HG02981 (cell line): ENCODE results near the gene MCEE.
"Not testable (repeated sequence)": the region's sequence is repeated elsewhere in the genome, so short reads cannot be mapped to it uniquely, and the experiment has no call there.

Experiments used
- ATAC-seq: cut with Tn5 transposase; IDR thresholded peaks from one replicate; pipeline ENCODE4 v1.9.1; 2021; ENCODE audit warnings: mild to moderate bottlenecking, moderate library complexity; ENCODE audit not compliant: unreplicated experiment

Gene MCEE

DNA sequence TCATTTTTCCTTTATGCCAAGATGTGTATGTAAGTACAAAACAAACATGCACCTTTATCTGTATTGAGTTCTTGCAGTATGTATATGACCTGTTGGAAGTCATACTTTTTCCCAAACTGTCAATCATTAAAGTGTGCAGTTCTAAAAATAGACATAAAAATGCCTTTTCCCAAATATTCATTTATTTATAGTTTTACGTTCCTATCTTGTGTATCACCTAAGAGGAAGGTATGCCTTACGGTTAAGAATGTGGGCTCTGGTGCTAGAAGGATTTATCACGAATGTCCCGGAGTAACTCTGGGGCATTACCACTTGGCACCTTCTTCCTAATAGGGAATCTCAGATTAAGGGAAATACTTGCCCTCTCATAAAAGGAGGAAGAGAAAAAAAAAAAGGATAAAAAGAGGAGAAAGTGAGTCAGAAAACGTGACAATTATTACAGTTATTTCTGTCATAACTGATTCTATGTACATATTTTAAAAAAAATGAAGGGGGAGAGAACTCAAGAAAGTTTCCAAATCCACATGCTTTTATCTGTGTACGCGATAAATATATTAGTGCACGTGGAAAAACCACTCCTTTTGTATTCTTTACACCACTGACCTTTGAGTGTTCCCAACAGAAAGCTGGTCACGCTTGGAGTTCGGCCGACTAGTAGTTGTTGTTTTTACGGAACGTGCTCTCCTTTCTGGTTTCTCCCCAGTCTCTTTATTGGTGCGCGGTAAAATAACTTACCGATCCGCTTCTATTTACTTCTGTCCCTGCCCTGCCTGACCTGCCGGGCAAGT lies 721 bp downstream of the MCEE start:
- ATAC-seq, result no peak

- no peak for ATAC-seq
Measured at GRCh38 chr2:71126957-71127356, 3.1 kb downstream of the MCEE start.

- ATAC-seq, result no peak
Measured at GRCh38 chr2:71125506-71126294, 4.3 kb downstream of the MCEE start.

- no peak for ATAC-seq
Measured at GRCh38 chr2:71122387-71123298, 7.4 kb downstream of the MCEE start.

GRCh38 chr2:71121479-71121878 lies 8.6 kb downstream of the MCEE start:
- ATAC-seq, result no peak

GRCh38 chr2:71120195-71120594 lies 9.8 kb downstream of the MCEE start:
- ATAC-seq, result no peak

- no peak for ATAC-seq
Measured at GRCh38 chr2:71117063-71117462, 13.0 kb downstream of the MCEE start.

GRCh38 chr2:71113843-71114242 lies 16.2 kb downstream of the MCEE start:
- ATAC-seq, result no peak

GRCh38 chr2:71108091-71108490 lies 21.9 kb downstream of the MCEE start:
- ATAC-seq, result no peak

DNA sequence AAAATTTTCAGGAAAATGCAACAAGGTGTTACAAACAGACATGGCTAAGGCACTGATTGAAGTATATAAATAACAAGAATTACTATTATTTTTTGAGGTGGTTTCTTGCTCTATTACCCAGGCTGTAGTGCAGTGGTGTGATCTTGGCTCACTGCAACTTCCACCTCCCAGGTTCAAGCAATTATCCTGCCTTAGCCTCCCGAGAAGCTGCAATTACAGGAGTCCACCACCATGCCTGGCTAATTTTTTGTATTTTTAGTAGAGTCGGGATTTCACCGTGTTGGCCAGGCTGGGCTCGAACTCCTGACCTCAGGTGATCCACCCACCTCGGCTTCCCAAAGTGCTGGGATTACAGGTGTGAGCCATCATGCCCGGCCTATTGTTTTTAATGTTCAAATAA lies 23.6 kb downstream of the MCEE start:
- ATAC-seq, result not testable (repeated sequence)

- ATAC-seq, result no peak
Measured at GRCh38 chr2:71103809-71104208, 26.2 kb downstream of the MCEE start.

- ATAC-seq, result no peak
Measured at GRCh38 chr2:71102981-71103681, 26.9 kb downstream of the MCEE start.

DNA sequence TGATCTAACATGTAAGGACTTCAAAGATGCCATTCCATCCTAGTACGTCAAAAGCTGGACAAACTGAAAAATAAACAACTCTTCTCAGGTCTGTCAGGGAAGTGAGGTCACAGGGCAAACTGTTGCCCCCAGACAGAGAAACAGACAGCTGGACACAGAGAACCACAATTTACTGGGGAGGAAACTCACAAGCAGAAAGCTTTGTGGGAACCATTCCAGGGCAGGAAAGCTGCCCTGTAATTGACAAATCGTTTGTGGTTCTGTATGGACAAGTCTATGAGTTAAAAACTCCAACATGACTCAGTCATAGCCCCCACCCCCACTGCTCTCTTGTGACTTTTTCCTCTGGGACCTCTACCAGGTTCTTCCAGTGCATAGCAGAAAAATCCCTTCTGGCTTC lies 28.4 kb downstream of the MCEE start:
- ATAC-seq, result no peak

DNA sequence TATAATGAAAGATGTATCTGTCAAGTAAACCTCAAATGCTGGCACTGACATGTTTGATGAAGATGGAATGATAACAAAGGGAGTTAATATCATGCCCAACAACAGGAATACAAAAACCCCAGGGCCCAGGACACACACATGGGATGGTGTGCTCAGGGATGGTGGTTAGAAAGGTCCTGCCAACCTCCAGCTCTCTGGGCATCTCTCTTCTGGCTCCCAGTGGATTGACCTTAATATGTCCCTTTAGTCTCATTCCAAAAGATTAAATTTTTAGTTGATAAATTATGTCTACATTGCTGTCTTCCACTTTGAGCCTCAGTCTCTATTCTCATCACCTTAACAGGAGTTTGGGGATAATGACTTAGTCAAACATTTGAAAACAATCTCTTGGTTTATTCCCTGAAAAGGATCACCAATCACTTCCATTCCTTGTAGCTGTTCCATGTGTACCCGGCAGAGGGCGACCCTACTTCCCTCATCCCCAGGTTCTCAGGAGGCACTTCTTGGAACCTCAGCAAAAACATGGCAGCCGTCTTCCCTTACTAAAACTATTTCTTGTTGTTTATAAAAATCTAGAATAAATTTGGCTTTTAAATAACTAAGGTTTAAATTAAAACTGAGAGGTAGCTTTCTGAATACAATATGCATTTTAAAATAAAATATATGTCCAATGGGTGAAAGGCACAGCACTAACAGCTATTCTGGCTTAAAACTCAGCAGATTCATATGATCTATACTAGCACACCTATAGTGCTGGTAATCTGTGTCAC lies 29.6 kb downstream of the MCEE start:
- ATAC-seq, result no peak

GRCh38 chr2:71092491-71093260 lies 37.4 kb downstream of the MCEE start:
- ATAC-seq, result not testable (repeated sequence)

DNA sequence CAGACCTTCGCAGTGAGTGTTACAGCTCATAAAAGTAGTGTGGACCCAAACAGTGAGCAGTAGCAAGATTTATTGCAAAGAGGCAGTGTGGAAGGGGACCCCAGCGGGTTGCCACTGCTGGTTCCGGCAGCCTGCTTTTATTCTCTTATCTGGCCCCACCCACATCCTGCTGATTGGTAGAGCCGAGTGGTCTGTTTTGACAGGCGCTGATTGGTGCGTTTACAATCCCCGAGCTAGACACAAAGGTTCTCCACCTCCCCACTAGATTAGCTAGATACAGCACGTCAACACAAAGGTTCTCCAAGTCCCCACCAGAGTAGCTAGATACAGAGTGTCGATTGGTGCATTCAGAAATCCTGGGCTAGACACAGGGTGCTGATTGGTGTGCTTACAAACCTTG lies 38.2 kb downstream of the MCEE start:
- not testable (repeated sequence) for ATAC-seq

- not testable (repeated sequence) for ATAC-seq
Measured at GRCh38 chr2:71089475-71089874, 40.6 kb downstream of the MCEE start.

- not testable (repeated sequence) for ATAC-seq
Measured at GRCh38 chr2:71085325-71086003, 44.6 kb downstream of the MCEE start.
